ENCODE measurements around the gene C2orf78. TPM values are rescaled to one million over a fixed set of nuclear protein-coding genes. Genes with fewer than 3 reads are reported as not detected.
"Not testable (repeated sequence)": the region's sequence is repeated elsewhere in the genome, so short reads cannot be mapped to it uniquely, and the experiment has no call there.

Gene C2orf78, protein sequence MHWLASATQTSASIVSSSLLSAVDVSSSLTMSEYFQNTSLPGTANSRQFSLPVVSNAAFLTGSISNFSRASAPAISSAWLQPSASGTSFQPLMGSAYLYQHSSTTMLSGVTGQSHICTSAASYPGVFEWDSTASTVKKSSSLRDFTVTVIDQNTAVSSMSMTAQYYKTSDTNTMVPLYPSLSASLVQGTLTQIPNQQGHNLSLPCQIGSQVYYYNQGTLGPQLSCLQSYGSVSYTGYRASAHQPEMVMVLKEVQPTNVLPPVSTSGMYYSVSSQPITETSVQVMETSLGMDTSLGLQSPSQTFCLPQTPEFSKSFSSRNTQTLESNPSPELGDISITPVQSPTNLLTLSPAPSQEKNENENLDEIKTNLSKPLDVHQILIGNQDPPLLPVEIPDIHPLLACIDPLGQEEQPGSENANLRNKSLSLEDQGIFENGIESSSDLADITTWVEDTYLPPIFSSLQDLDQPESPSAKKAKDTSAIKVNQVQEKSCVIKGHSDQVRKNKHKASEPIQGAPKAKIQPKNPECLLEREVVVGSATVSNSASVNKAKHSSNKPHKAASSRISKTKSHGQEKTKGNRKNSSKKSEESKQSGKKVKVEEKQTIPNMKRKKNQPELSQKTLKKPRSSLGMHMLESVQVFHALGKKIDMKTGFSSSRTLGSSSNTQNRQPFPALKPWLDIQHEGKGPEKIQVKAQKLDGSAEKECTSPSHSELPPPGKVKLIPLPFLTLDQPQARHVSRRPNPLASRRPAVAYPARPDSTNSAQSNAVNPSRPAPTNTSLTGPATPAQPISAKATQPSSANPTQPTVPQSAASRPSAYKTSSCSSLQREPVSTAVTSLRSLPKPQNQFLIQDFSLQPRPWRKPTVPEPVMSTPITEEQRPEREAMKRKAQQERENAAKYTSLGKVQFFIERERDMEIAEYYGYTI
- total RNA-seq (not detected), total RNA-seq (0 reads per million in 2 donors)

DNA sequence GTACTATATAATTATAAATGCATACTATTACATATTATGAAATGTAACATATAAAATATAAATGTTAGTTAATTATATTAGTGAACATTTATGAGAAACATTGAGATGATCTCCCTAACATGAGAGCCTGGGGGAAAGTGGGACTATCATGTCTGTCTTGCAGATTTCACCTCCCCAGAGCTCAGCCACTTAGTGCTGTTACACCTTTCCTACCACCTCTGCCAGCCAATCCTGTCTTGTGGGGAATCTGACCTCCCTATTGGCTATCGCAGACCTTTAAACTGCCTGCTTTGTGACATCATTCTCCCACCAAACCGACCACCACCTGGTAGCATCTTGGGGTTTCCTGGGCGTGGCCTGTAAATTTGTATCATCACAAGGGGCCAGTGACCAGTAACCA, at the start of gene C2orf78:
Gene C2orf78, plus strand, starts transcription at position 301 of the 400 bp plus-strand sequence. CDS start 127 bp downstream, outside the sequence.
- H3K27me3 Mint-ChIP-seq, result peaks cover 13% of the 10 kb centered on the region
- H3K4me3 Mint-ChIP-seq; H3K27ac Mint-ChIP-seq; H3K36me3 Mint-ChIP-seq (ENCODE audit: low read depth); DNase-seq; ATAC-seq; H3K4me1 Mint-ChIP-seq; H3K9me3 ChIP-seq (ENCODE audit: control insufficient read depth, low read length, poor library complexity, severe bottlenecking): not testable (repeated sequence)

DNA sequence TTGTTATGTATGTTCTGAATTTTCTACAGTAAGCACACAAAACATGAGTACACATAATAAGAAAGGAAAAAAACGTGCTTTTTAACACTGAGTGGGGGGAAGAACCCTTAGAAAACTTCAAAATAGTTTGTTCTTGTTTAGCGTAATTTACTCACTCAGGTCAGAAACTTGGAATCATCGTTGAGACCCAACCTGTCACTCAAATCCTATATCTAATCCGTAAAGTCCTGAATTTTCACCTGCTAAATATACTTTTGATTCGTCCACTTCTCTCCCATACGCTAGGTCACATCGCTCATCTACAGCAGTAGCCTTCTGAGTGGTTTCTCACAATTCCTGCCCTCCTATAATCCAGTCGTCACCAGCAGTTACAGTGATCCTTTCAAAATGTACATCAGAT, 47.6 kb upstream of the C2orf78 start:
- H3K4me1 Mint-ChIP-seq, result peaks cover 9% of the 10 kb centered on the region
- no peaks in the 10 kb centered on the region for H3K27me3 Mint-ChIP-seq
- ATAC-seq (no peak), DNase-seq (no peak)
- H3K27ac Mint-ChIP-seq, result peak overlapping the region; percentile 97
- H3K36me3 Mint-ChIP-seq (ENCODE audit: low read depth), result peaks cover 2% of the 10 kb centered on the region
- no peaks in the 10 kb centered on the region for H3K9me3 ChIP-seq (ENCODE audit: control insufficient read depth, low read length, poor library complexity, severe bottlenecking)
- peak overlapping the region; percentile 98 for H3K4me3 Mint-ChIP-seq

DNA sequence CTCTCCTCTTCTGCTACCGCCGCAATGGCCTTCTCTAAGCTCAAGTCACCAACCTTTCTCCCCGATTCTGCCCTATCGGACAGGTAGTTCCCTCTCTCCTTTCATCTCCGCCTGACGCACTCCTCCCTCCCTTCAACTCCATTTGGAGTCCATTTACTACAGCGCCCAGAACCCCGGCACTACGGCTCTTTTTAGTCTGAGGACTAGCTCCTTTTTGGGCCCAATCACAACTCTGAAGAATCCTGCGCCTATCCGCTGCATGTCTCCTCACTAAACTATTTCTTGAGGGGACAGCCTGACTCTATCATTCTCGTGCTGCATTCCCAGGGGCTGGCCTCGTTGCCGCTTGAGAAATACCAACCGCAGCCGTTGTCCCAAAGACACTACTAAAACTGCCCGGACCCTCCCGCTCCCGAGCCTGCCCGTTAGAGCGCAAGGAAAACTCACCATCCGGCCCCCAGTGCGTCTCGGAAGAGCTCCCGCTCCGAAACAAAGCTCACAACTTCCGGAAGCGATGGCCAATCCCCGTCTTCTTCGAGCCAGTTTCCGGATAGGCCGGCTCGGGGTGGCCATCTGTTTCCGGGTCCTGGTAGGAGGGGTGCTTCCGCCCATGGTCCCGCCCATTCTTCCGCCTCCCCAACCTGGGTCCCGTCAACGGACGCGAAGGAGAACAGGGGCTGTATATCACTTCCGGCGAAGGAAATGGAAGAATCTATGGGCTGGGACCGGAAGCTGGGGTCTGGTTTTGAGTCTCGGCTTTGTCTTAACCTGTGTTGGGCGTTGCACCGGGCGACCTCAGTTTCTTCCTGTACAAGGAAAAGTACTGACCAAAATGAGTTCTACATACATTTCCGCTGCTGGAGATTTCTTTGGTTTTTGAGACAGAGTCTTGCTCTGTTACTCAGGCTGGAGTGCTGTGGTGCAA, 46.9 kb upstream of the C2orf78 start, which contains the start of gene TPRKB:
Gene TPRKB, minus strand, starts transcription at position 491 of the 925 bp plus-strand sequence. CDS start 2,776 bp downstream, outside the sequence.
- H3K36me3 Mint-ChIP-seq (ENCODE audit: low read depth), result peaks cover 2% of the 10 kb centered on the region
- peak within 1 kb of the TSS; percentile 97 for H3K27ac Mint-ChIP-seq

DNA sequence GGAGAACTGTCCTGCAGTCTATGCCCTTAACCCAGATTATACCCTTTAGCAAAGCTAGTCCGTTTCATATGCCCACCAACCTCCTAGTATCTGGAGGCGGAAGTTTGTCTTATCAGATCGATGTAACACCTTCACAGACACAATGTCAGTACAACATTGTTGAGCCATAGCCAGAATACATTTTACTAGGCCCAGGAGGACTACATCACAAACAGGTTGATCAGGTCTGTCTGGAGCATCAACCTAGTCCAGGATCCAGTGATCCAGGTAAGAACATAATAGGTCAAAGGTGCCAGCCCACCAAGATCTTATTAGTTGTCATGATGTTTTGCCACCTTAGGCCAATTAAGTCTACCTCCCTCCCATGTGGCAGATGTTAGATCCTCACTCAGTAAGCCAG, 44.9 kb upstream of the C2orf78 start:
- Mint-ChIP-seq H3K4me1 (peaks cover 9% of the 10 kb centered on the region), H3K27ac (no peak overlapping the region), H3K27me3 (no peaks in the 10 kb centered on the region), H3K36me3 (ENCODE audit: low read depth) (peaks cover 4% of the 10 kb centered on the region), H3K4me3 (no peak overlapping the region)
- ATAC-seq (no peak), DNase-seq (no peak)
- H3K9me3 ChIP-seq (ENCODE audit: control insufficient read depth, low read length, poor library complexity, severe bottlenecking), result no peaks in the 10 kb centered on the region

More for the DNA sequence above, 46.9 kb upstream of the C2orf78 start, which contains the start of gene TPRKB:
- no peaks in the 10 kb centered on the region for H3K27me3 Mint-ChIP-seq
- DNase-seq (peak; percentile 75 to 86 (median 83)), ATAC-seq (peak; percentile 97)
- H3K4me1 Mint-ChIP-seq, result peaks cover 9% of the 10 kb centered on the region
- no peaks in the 10 kb centered on the region for H3K9me3 ChIP-seq (ENCODE audit: control insufficient read depth, low read length, poor library complexity, severe bottlenecking)
- H3K4me3 Mint-ChIP-seq, result peak within 1 kb of the TSS; percentile 98

DNA sequence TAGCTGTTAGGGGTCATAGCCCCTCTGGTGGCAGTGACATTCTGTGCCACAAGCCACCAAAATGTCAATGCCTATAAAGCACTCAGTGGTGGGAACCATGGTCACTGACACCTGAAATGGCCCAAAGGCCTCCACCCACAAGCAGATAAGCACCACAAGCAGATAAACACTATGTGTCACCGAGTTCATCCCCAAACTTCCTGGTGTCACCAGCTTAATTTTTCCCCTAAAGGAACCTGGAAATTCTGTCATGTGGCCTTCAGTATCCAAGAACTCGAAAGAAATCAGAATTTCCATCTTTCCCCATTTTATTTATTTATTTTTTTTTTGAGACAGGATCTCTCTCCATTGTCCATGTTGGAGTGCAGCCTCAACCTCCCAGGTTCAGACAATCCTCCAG, 43.2 kb upstream of the C2orf78 start:
- no peaks in the 10 kb centered on the region for H3K9me3 ChIP-seq (ENCODE audit: control insufficient read depth, low read length, poor library complexity, severe bottlenecking)
- no peak for ATAC-seq
- no peak overlapping the region for H3K27ac Mint-ChIP-seq

DNA sequence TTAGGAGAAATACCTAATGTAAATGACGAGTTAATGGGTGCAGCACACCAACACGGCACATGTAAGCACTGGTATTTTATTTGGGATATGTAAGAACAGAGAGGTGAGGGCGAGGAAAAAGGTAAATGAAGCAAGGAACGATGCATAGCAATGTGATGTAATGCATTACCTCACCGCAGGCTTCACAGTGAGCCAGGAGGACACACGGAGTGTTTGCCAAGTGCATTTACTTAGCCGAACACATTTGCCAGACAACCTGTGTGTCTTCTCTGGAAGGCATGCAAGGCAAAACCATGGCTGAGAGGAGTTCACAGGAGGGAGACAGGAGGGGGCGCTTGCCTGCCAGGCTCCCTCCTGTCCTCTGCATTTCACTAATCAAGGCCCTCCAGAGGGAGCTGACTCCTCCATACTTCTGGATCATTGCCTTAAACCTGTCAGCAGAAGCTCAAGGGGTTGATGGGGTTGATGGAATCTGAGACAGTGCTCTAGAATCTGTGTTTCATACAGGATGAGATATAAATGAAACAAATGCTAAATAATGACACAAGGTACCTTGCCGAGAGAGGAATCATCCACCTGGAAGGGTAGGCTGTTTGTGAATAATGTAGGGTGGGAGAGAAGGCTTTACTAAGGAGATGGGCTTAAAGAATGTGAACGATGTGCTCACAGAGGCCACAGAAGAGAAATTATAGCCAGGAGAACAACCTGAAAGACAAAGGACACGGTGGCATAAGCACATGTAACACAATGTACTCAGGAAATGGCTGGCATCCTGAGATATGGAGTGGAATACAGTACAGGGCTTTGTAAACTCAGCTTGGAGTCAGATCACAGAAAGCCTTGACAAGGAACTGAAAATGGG, 37.7 kb upstream of the C2orf78 start:
- H3K4me3 Mint-ChIP-seq, result no peak overlapping the region
- ATAC-seq, result no peak
- no peaks in the 10 kb centered on the region for H3K9me3 ChIP-seq (ENCODE audit: control insufficient read depth, low read length, poor library complexity, severe bottlenecking)

More for the DNA sequence above, 43.2 kb upstream of the C2orf78 start:
- Mint-ChIP-seq H3K4me3 (no peak overlapping the region), H3K36me3 (ENCODE audit: low read depth) (peaks cover 4% of the 10 kb centered on the region), H3K4me1 (peaks cover 9% of the 10 kb centered on the region), H3K27me3 (no peaks in the 10 kb centered on the region)
- DNase-seq, result no peak

DNA sequence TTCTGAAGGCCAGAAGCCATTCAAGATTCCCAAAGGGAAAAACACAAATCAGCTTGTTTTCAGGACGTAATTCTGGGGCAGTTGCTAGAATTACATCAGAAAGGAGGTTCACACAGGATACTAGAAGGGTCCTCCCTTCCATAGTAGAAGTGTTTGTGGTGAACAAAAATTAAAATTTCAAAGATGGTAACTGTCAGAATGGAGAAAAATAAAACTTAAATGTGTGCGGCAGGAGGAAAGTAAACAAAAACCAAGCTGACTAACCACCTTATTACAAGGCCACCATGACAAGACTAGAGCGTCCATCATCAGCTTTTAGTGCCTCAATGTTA, 37.1 kb upstream of the C2orf78 start:
- H3K4me1 Mint-ChIP-seq, result peaks cover 6% of the 10 kb centered on the region
- no peak for ATAC-seq
- H3K36me3 Mint-ChIP-seq (ENCODE audit: low read depth), result peaks cover 20% of the 10 kb centered on the region
- no peak overlapping the region for H3K4me3 Mint-ChIP-seq
- H3K9me3 ChIP-seq (ENCODE audit: control insufficient read depth, low read length, poor library complexity, severe bottlenecking), result no peaks in the 10 kb centered on the region
- DNase-seq, result no peak
- H3K27me3 Mint-ChIP-seq, result no peaks in the 10 kb centered on the region
- no peak overlapping the region for H3K27ac Mint-ChIP-seq

More for the DNA sequence above, 37.7 kb upstream of the C2orf78 start:
- peaks cover 19% of the 10 kb centered on the region for H3K36me3 Mint-ChIP-seq (ENCODE audit: low read depth)
- no peaks in the 10 kb centered on the region for H3K27me3 Mint-ChIP-seq
- no peak for DNase-seq
- no peak overlapping the region for H3K27ac Mint-ChIP-seq
- peaks cover 5% of the 10 kb centered on the region for H3K4me1 Mint-ChIP-seq

DNA sequence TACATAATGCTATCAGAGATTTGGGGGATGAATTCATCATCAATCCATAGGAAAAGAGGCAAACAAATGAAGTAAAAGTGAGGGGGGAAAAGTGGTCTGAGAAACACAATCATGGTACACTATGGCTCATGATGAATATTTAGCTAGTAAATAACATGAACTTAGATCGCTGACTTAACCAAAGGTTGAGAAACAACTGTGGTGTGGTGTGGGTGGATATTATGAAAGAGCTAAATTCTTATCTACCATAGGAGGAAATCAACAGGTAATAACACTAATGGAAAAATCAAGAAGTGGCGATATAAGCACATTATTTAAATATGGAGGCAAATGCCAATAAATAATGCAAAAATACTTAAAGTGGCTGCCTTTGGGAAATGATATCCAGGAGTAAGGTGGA, 34.7 kb upstream of the C2orf78 start:
- Mint-ChIP-seq H3K27ac (no peak overlapping the region), H3K4me1 (peaks cover 6% of the 10 kb centered on the region), H3K27me3 (no peaks in the 10 kb centered on the region), H3K4me3 (no peak overlapping the region), H3K36me3 (ENCODE audit: low read depth) (peaks cover 18% of the 10 kb centered on the region)
- H3K9me3 ChIP-seq (ENCODE audit: control insufficient read depth, low read length, poor library complexity, severe bottlenecking), result no peaks in the 10 kb centered on the region
- no peak for ATAC-seq
- DNase-seq, result no peak

DNA sequence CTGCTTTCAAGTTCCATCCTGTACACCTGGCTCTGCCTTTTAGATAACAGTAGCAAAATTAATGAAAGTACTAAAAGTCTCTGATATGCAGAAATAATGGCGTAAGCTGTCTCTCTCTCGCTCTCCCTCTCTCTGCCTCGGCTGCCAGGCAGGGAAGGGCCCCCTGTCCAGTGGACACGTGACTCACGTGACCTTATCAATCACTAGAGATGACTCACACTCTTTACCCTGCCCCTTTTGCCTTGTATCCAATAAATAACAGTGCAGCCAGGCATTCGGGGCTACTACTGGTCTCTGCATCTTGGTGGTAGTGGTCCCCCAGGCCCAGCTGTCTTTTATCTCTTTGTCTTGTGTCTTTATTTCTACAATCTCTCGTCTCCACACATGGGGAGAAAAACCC, 29.7 kb upstream of the C2orf78 start:
- not testable (repeated sequence) for ATAC-seq; H3K36me3 Mint-ChIP-seq (ENCODE audit: low read depth); H3K4me1 Mint-ChIP-seq; H3K9me3 ChIP-seq (ENCODE audit: control insufficient read depth, low read length, poor library complexity, severe bottlenecking); H3K4me3 Mint-ChIP-seq; H3K27me3 Mint-ChIP-seq; DNase-seq
- peak overlapping the region; percentile 17 for H3K27ac Mint-ChIP-seq

DNA sequence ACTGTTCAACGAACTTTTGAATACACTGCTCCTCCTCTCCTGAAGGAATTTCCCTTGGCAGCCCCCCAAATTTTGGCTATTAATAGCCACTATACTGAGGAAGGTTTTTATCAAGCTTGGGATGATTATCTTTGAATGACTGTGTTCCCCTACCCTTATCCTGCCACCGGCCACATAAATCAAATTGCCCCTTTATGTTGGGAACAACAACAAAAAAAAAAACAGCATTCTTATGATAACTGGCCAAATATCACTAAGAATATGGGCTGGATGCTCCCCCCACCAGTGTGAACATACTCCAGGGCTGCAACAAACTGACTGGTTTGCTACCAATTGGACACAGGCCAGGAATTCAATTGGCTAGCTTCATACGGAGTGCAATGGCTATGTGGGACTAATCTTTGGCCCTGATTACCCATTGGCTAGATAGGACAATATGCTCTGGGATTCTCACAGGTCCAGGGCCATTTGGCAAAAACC, 24.7 kb upstream of the C2orf78 start:
- no peak for ATAC-seq
- Mint-ChIP-seq H3K36me3 (ENCODE audit: low read depth) (no peaks in the 10 kb centered on the region), H3K27me3 (no peaks in the 10 kb centered on the region), H3K4me1 (peaks cover 2% of the 10 kb centered on the region), H3K4me3 (no peak overlapping the region), H3K27ac (no peak overlapping the region)
- DNase-seq, result no peak
- no peaks in the 10 kb centered on the region for H3K9me3 ChIP-seq (ENCODE audit: control insufficient read depth, low read length, poor library complexity, severe bottlenecking)

DNA sequence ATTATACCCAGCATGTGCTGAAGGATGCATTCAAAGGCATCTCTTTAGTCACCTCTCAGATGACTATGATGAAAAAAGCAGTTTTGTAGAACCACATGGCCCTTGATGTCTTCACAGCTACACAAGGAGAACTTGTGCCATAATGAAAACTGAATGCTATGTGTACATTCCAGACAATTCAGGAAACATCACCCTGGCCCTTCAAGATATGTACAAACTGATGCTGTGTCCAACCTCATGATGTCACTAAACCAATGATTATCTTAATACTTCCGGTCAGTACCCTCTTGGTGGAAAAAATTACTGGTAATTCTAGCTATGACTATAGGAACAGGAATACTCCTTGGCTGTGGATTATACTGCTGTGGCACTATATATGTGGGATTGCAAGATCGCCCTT, 24.1 kb upstream of the C2orf78 start:
- ATAC-seq (no peak), DNase-seq (no peak)
- no peaks in the 10 kb centered on the region for H3K27me3 Mint-ChIP-seq
- no peaks in the 10 kb centered on the region for H3K9me3 ChIP-seq (ENCODE audit: control insufficient read depth, low read length, poor library complexity, severe bottlenecking)
- H3K4me1 Mint-ChIP-seq, result peaks cover 2% of the 10 kb centered on the region
- no peak overlapping the region for H3K27ac Mint-ChIP-seq
- H3K4me3 Mint-ChIP-seq, result no peak overlapping the region
- H3K36me3 Mint-ChIP-seq (ENCODE audit: low read depth), result no peaks in the 10 kb centered on the region

DNA sequence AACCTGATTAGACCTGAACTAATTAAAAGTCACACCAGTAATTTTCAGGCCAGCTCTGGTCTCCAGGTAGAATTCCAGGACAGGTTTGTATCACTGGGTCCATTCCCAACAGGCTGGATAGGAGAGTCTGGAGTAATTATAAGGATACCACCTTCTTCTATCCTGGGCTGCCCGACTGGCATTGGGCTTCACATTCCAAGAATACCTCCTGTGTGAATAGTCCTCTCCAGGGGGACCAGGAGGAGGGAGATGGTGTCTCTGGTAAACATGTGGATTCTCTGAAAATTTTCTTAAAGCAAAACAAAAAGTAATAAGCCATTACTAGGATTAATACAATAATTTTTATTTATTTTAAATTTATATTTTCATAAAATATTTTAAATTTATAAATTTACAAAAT, 21.4 kb upstream of the C2orf78 start:
- H3K9me3 ChIP-seq (ENCODE audit: control insufficient read depth, low read length, poor library complexity, severe bottlenecking), result no peaks in the 10 kb centered on the region
- no peaks in the 10 kb centered on the region for H3K27me3 Mint-ChIP-seq
- H3K4me3 Mint-ChIP-seq, result no peak overlapping the region
- H3K27ac Mint-ChIP-seq, result no peak overlapping the region
- H3K36me3 Mint-ChIP-seq (ENCODE audit: low read depth), result peaks cover 8% of the 10 kb centered on the region
- peaks cover 10% of the 10 kb centered on the region for H3K4me1 Mint-ChIP-seq
- DNase-seq (no peak), ATAC-seq (no peak)
